Measurements from ENCODE around the gene FAM117B.

FAM117B gene

GRCh38 chr2:202749477-202749876 lies 114.7 kb downstream of the FAM117B start:
- no peak overlapping the region for H3K4me3 ChIP-seq (ENCODE audit: low read length)
- no peak overlapping the region for H3K27ac ChIP-seq (ENCODE audit: low read length)
- no peak overlapping the region for H3K9ac ChIP-seq (ENCODE audit: low read length)
- H3K36me3 ChIP-seq (ENCODE audit: control insufficient read depth, low read depth, low read length), result no peaks in the 10 kb centered on the region
- H3K9me3 ChIP-seq (ENCODE audit: control insufficient read depth, low read depth, low read length), result no peaks in the 10 kb centered on the region
- H3K27me3 ChIP-seq (ENCODE audit: control insufficient read depth, insufficient read depth, low read length), result no peaks in the 10 kb centered on the region
- no peaks in the 10 kb centered on the region for H3K4me1 ChIP-seq (ENCODE audit: control insufficient read depth, low read depth, low read length)

DNA sequence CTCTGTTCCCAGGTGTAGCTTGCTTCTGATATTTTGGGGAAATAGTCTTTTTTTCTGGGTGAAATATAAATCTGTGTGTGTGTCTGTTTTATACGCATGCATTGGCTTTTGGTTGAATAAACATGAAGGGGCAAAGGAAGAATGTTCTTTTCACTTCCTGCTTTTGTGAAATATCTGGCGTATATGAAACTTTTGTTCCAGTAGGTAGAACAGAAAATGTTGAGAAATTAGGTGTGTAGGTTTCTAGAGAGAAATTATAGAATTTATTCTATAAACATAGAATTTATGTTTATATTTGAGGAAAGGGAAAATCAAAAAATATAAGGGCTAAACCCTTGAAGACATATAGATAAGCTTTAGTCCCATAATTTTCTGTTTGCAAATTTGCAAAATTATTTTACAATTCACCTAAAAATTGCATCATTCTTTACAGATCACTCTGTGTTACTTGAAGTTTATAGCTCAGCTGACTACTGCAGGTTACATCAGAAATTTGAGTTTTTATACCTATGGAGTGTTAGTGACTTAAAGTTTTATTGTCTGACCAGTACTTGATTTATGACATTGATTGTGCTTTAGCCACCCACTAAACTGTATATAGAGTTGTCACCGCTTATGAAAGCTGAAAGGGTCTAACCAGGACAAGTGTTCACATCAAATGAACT lies 116.1 kb downstream of the FAM117B start:
- H3K27me3 ChIP-seq (ENCODE audit: control insufficient read depth, insufficient read depth, low read length), result no peaks in the 10 kb centered on the region
- no peaks in the 10 kb centered on the region for H3K4me1 ChIP-seq (ENCODE audit: control insufficient read depth, low read depth, low read length)
- no peaks in the 10 kb centered on the region for H3K36me3 ChIP-seq (ENCODE audit: control insufficient read depth, low read depth, low read length)
- H3K9me3 ChIP-seq (ENCODE audit: control insufficient read depth, low read depth, low read length), result no peaks in the 10 kb centered on the region
- no peak overlapping the region for H3K27ac ChIP-seq (ENCODE audit: low read length)
- H3K4me3 ChIP-seq (ENCODE audit: low read length), result no peak overlapping the region
- H3K9ac ChIP-seq (ENCODE audit: low read length), result no peak overlapping the region

- H3K27ac ChIP-seq (ENCODE audit: low read length), result no peak overlapping the region
- peaks cover under 1% of the 10 kb centered on the region for H3K36me3 ChIP-seq (ENCODE audit: control insufficient read depth, low read depth, low read length)
- H3K4me3 ChIP-seq (ENCODE audit: low read length), result no peak overlapping the region
- H3K9ac ChIP-seq (ENCODE audit: low read length), result no peak overlapping the region
- H3K4me1 ChIP-seq (ENCODE audit: control insufficient read depth, low read depth, low read length), result no peaks in the 10 kb centered on the region
- H3K27me3 ChIP-seq (ENCODE audit: control insufficient read depth, insufficient read depth, low read length), result no peaks in the 10 kb centered on the region
- no peaks in the 10 kb centered on the region for H3K9me3 ChIP-seq (ENCODE audit: control insufficient read depth, low read depth, low read length)
Measured at GRCh38 chr2:202752071-202752470, 117.3 kb downstream of the FAM117B start.

GRCh38 chr2:202754936-202755335 lies 120.2 kb downstream of the FAM117B start:
- Histone ChIP-seq H3K4me1 (ENCODE audit: control insufficient read depth, low read depth, low read length) (no peaks in the 10 kb centered on the region), H3K9ac (ENCODE audit: low read length) (no peak overlapping the region), H3K9me3 (ENCODE audit: control insufficient read depth, low read depth, low read length) (no peaks in the 10 kb centered on the region), H3K36me3 (ENCODE audit: control insufficient read depth, low read depth, low read length) (peaks cover 23% of the 10 kb centered on the region), H3K27me3 (ENCODE audit: control insufficient read depth, insufficient read depth, low read length) (no peaks in the 10 kb centered on the region), H3K27ac (ENCODE audit: low read length) (no peak overlapping the region), H3K4me3 (ENCODE audit: low read length) (no peak overlapping the region)

GRCh38 chr2:202756598-202756997 lies 121.8 kb downstream of the FAM117B start:
- Histone ChIP-seq H3K27me3 (ENCODE audit: control insufficient read depth, insufficient read depth, low read length) (no peaks in the 10 kb centered on the region), H3K9me3 (ENCODE audit: control insufficient read depth, low read depth, low read length) (no peaks in the 10 kb centered on the region), H3K4me1 (ENCODE audit: control insufficient read depth, low read depth, low read length) (no peaks in the 10 kb centered on the region), H3K27ac (ENCODE audit: low read length) (no peak overlapping the region), H3K9ac (ENCODE audit: low read length) (no peak overlapping the region), H3K4me3 (ENCODE audit: low read length) (no peak overlapping the region), H3K36me3 (ENCODE audit: control insufficient read depth, low read depth, low read length) (peaks cover 27% of the 10 kb centered on the region)

DNA sequence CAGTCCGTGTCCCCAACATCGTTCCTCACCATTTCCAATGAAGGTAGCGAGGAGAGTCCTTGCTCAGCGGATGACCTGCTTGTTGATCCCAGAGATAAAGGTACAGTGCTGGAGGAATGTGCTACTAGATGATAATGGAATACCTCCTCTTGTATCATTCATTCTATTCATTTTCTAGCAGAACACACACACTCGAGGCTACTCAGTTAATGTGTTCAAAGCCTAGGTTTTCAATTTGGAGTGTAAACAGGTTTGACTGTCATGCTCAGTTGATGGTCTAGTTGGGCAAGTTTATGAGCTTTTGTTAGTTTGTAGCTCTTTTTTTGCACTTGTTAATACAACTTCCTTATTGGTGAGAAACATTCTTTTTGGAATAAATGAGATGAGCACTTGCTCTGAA lies 122.6 kb downstream of the FAM117B start:
- Histone ChIP-seq H3K4me3 (ENCODE audit: low read length) (no peak overlapping the region), H3K9ac (ENCODE audit: low read length) (no peak overlapping the region), H3K27ac (ENCODE audit: low read length) (no peak overlapping the region), H3K9me3 (ENCODE audit: control insufficient read depth, low read depth, low read length) (no peaks in the 10 kb centered on the region), H3K4me1 (ENCODE audit: control insufficient read depth, low read depth, low read length) (no peaks in the 10 kb centered on the region), H3K36me3 (ENCODE audit: control insufficient read depth, low read depth, low read length) (peaks cover 27% of the 10 kb centered on the region), H3K27me3 (ENCODE audit: control insufficient read depth, insufficient read depth, low read length) (no peaks in the 10 kb centered on the region)

GRCh38 chr2:202758128-202758527 lies 123.4 kb downstream of the FAM117B start:
- no peak overlapping the region for H3K27ac ChIP-seq (ENCODE audit: low read length)
- H3K4me1 ChIP-seq (ENCODE audit: control insufficient read depth, low read depth, low read length), result no peaks in the 10 kb centered on the region
- H3K27me3 ChIP-seq (ENCODE audit: control insufficient read depth, insufficient read depth, low read length), result no peaks in the 10 kb centered on the region
- H3K9ac ChIP-seq (ENCODE audit: low read length), result no peak overlapping the region
- no peaks in the 10 kb centered on the region for H3K9me3 ChIP-seq (ENCODE audit: control insufficient read depth, low read depth, low read length)
- peaks cover 27% of the 10 kb centered on the region for H3K36me3 ChIP-seq (ENCODE audit: control insufficient read depth, low read depth, low read length)
- no peak overlapping the region for H3K4me3 ChIP-seq (ENCODE audit: low read length)

GRCh38 chr2:202758604-202759003 lies 123.8 kb downstream of the FAM117B start:
- Histone ChIP-seq H3K9ac (ENCODE audit: low read length) (no peak overlapping the region), H3K4me3 (ENCODE audit: low read length) (no peak overlapping the region), H3K4me1 (ENCODE audit: control insufficient read depth, low read depth, low read length) (no peaks in the 10 kb centered on the region), H3K36me3 (ENCODE audit: control insufficient read depth, low read depth, low read length) (peaks cover 27% of the 10 kb centered on the region), H3K9me3 (ENCODE audit: control insufficient read depth, low read depth, low read length) (no peaks in the 10 kb centered on the region), H3K27me3 (ENCODE audit: control insufficient read depth, insufficient read depth, low read length) (no peaks in the 10 kb centered on the region), H3K27ac (ENCODE audit: low read length) (no peak overlapping the region)

- no peak overlapping the region for H3K4me3 ChIP-seq (ENCODE audit: low read length)
- no peaks in the 10 kb centered on the region for H3K9me3 ChIP-seq (ENCODE audit: control insufficient read depth, low read depth, low read length)
- H3K27ac ChIP-seq (ENCODE audit: low read length), result no peak overlapping the region
- no peaks in the 10 kb centered on the region for H3K4me1 ChIP-seq (ENCODE audit: control insufficient read depth, low read depth, low read length)
- no peaks in the 10 kb centered on the region for H3K27me3 ChIP-seq (ENCODE audit: control insufficient read depth, insufficient read depth, low read length)
- no peak overlapping the region for H3K9ac ChIP-seq (ENCODE audit: low read length)
- H3K36me3 ChIP-seq (ENCODE audit: control insufficient read depth, low read depth, low read length), result peaks cover 34% of the 10 kb centered on the region
Measured at GRCh38 chr2:202760848-202761247, 126.1 kb downstream of the FAM117B start.

DNA sequence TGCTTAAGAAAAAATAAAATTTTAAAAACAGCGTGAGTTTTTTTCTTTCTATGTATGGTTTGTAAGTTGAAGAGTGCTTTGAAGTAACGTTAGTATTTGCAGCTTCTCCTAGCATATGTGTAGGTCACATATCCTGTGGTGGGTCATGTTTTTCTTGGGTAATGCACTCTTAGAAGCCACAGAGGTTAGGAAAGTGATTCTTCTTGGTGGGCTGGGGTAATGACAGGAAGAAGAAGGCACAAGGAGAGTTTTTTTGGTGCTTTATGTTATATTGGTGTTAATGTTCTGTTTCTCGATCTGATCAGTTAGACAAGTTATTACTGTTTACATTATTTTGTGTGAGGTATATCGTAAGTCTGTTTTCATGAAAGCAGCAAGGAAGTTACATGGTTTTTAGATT lies 127.8 kb downstream of the FAM117B start:
- Histone ChIP-seq H3K27ac (ENCODE audit: low read length) (no peak overlapping the region), H3K9ac (ENCODE audit: low read length) (no peak overlapping the region), H3K9me3 (ENCODE audit: control insufficient read depth, low read depth, low read length) (no peaks in the 10 kb centered on the region), H3K27me3 (ENCODE audit: control insufficient read depth, insufficient read depth, low read length) (no peaks in the 10 kb centered on the region), H3K36me3 (ENCODE audit: control insufficient read depth, low read depth, low read length) (peaks cover 38% of the 10 kb centered on the region), H3K4me1 (ENCODE audit: control insufficient read depth, low read depth, low read length) (no peaks in the 10 kb centered on the region), H3K4me3 (ENCODE audit: low read length) (no peak overlapping the region)

- Histone ChIP-seq H3K9ac (ENCODE audit: low read length) (no peak overlapping the region), H3K4me1 (ENCODE audit: control insufficient read depth, low read depth, low read length) (no peaks in the 10 kb centered on the region), H3K9me3 (ENCODE audit: control insufficient read depth, low read depth, low read length) (no peaks in the 10 kb centered on the region), H3K36me3 (ENCODE audit: control insufficient read depth, low read depth, low read length) (peaks cover 26% of the 10 kb centered on the region), H3K27me3 (ENCODE audit: control insufficient read depth, insufficient read depth, low read length) (no peaks in the 10 kb centered on the region), H3K27ac (ENCODE audit: low read length) (no peak overlapping the region), H3K4me3 (ENCODE audit: low read length) (no peak overlapping the region)
Measured at GRCh38 chr2:202763916-202764315, 129.1 kb downstream of the FAM117B start.

DNA sequence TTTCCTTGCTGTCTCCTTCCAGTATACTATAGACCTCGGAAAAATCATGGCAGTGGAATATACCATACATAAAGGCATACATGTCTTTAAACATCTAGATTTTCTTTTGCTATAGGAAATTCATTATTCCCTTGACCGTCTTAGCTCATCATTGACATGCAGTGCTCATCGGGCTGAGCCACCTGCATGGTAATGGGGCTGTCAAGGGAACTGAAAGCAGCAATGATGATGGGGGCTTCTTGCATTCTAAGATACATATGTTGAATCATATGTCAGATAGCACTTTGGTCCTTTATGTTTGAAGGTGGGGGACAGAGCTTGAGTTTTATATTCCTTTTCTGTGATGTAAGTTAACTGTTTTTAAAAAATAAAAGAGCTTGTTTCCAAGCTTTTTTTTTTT lies 130.2 kb downstream of the FAM117B start:
- peaks cover 21% of the 10 kb centered on the region for H3K36me3 ChIP-seq (ENCODE audit: control insufficient read depth, low read depth, low read length)
- H3K27me3 ChIP-seq (ENCODE audit: control insufficient read depth, insufficient read depth, low read length), result no peaks in the 10 kb centered on the region
- no peak overlapping the region for H3K9ac ChIP-seq (ENCODE audit: low read length)
- H3K27ac ChIP-seq (ENCODE audit: low read length), result no peak overlapping the region
- H3K4me1 ChIP-seq (ENCODE audit: control insufficient read depth, low read depth, low read length), result peaks cover 7% of the 10 kb centered on the region
- H3K4me3 ChIP-seq (ENCODE audit: low read length), result no peak overlapping the region
- H3K9me3 ChIP-seq (ENCODE audit: control insufficient read depth, low read depth, low read length), result no peaks in the 10 kb centered on the region
